RWPE2 (cell line): Measurements from ENCODE around the gene TPSB2.

Source experiments
- ATAC-seq: fragments of 200-7000 bp; cut with Tn5 transposase; 3 replicates; pipeline ENCODE4 v1.9.1; 2021; ENCODE audit warnings: low read depth
- DNase-seq: peaks from one replicate; pipeline ENCODE4 v3.0.0-alpha.2; 2020; ENCODE audit warnings: low spot score
- H3K27ac ChIP-seq: fragments of 450-650 bp; 2 replicates; pipeline ENCODE4 v1.5.1; 2017; ENCODE audit warnings: mild to moderate bottlenecking; ENCODE audit not compliant: poor library complexity, severe bottlenecking
- H3K27me3 ChIP-seq: fragments of 250-450 bp; sonication (Bioruptor Pico); 2 replicates; pipeline ENCODE4 v1.5.1; 2021; ENCODE audit warnings: mild to moderate bottlenecking, moderate library complexity; ENCODE audit not compliant: insufficient read depth, poor library complexity, severe bottlenecking
- H3K36me3 ChIP-seq: fragments of 250-450 bp; sonication (Bioruptor Pico); 2 replicates; pipeline ENCODE4 v1.5.1; 2020; ENCODE audit warnings: low read depth, mild to moderate bottlenecking, moderate library complexity
- H3K4me1 ChIP-seq: fragments of 250-450 bp; sonication (Bioruptor Pico); 2 replicates; pipeline ENCODE4 v1.5.1; 2021; ENCODE audit warnings: mild to moderate bottlenecking, moderate library complexity; ENCODE audit not compliant: insufficient read depth, poor library complexity, severe bottlenecking
- H3K4me3 ChIP-seq: fragments of 250-450 bp; sonication (Bioruptor Pico); 2 replicates; pipeline ENCODE4 v1.5.1; 2021; ENCODE audit warnings: mild to moderate bottlenecking, moderate library complexity; ENCODE audit not compliant: severe bottlenecking
- H3K9me3 ChIP-seq: fragments of 250-450 bp; sonication (Bioruptor Pico); 2 replicates; pipeline ENCODE4 v1.5.1; 2021; ENCODE audit warnings: mild to moderate bottlenecking, moderate library complexity; ENCODE audit not compliant: severe bottlenecking
- CTCF ChIP-seq: fragments of 450-650 bp; IDR thresholded peaks from one replicate; pipeline ENCODE4 v1.5.1; 2017; ENCODE audit warnings: mild to moderate bottlenecking, moderate library complexity; ENCODE audit not compliant: poor library complexity, severe bottlenecking

TPSB2 gene

GRCh38 chr16:1260101-1260680 lies 30.2 kb upstream of the TPSB2 start:
- no peaks in the 10 kb centered on the region for H3K4me1 ChIP-seq
- H3K9me3 ChIP-seq: no peaks in the 10 kb centered on the region
- no peak overlapping the region for H3K27ac ChIP-seq
- no peak for TF ChIP-seq CTCF
- DNase-seq: no peak
- H3K36me3 ChIP-seq: no peaks in the 10 kb centered on the region
- ATAC-seq: no peak
- H3K4me3 ChIP-seq: no peak overlapping the region
- H3K27me3 ChIP-seq: peaks cover 33% of the 10 kb centered on the region

- ATAC-seq: no peak
- Histone ChIP-seq H3K36me3 (no peaks in the 10 kb centered on the region), H3K27me3 (peaks cover 33% of the 10 kb centered on the region), H3K9me3 (no peaks in the 10 kb centered on the region), H3K4me3 (no peak overlapping the region), H3K4me1 (no peaks in the 10 kb centered on the region), H3K27ac (no peak overlapping the region)
- TF ChIP-seq CTCF: no peak
- peak; percentile 42 for DNase-seq
Measured at GRCh38 chr16:1259760-1260068, 29.7 kb upstream of the TPSB2 start.

- Histone ChIP-seq H3K4me3 (no peak overlapping the region), H3K4me1 (no peaks in the 10 kb centered on the region)
- DNase-seq: peak; percentile 53
Measured at GRCh38 chr16:1258906-1259759, 29.1 kb upstream of the TPSB2 start.

GRCh38 chr16:1258225-1258600 lies 28.2 kb upstream of the TPSB2 start:
- no peak overlapping the region for H3K4me3 ChIP-seq
- no peak overlapping the region for H3K27ac ChIP-seq
- TF ChIP-seq CTCF: no peak
- H3K36me3 ChIP-seq: no peaks in the 10 kb centered on the region
- H3K4me1 ChIP-seq: no peaks in the 10 kb centered on the region
- H3K27me3 ChIP-seq: peaks cover 33% of the 10 kb centered on the region
- ATAC-seq (no peak), DNase-seq (no peak)
- H3K9me3 ChIP-seq: no peaks in the 10 kb centered on the region

More at GRCh38 chr16:1258906-1259759, 29.1 kb upstream of the TPSB2 start:
- Histone ChIP-seq H3K36me3 (no peaks in the 10 kb centered on the region), H3K9me3 (no peaks in the 10 kb centered on the region), H3K27me3 (peaks cover 33% of the 10 kb centered on the region), H3K27ac (no peak overlapping the region)
- ATAC-seq: no peak
- no peak for TF ChIP-seq CTCF
